Heart right ventricle (tissue), 16 donors: ENCODE data around the gene MROH7. TPM values are rescaled to one million over a fixed set of nuclear protein-coding genes. Genes with fewer than 3 reads are reported as not detected.

Source experiments
- ATAC-seq, 8 donors: fragments of 200-7000 bp; cut with Tn5 transposase; one replicate each; pipeline ENCODE4 v1.9.1; 2020; ENCODE audit warnings: mild to moderate bottlenecking in 8 of 8, moderate library complexity in 8 of 8, moderate number of reproducible peaks in 1 of 8
- DNase-seq, 2 donors: peaks; one replicate each; pipeline ENCODE4 v3.0.0-alpha.2; 2020
- H3K27ac ChIP-seq, 10 donors: fragments of 200-600 bp; sonication (generic) in 2 of 10; one replicate each; pipeline versions ENCODE4 v1.5.0 to v1.8.0; 2020 to 2022; ENCODE audit warnings: mild to moderate bottlenecking in 3 of 10
- H3K27me3 ChIP-seq, 7 donors: fragments of 200-600 bp; one replicate each; pipeline ENCODE4 v1.8.0; 2021 to 2022; ENCODE audit warnings: mild to moderate bottlenecking in 2 of 7
- H3K36me3 ChIP-seq, 9 donors: fragments of 200-600 bp; sonication (generic) in 1 of 9; one replicate each; pipeline versions ENCODE4 v1.5.0 to v1.8.0; 2020 to 2022; ENCODE audit warnings: mild to moderate bottlenecking in 2 of 9
- H3K4me1 ChIP-seq, 9 donors: fragments of 200-600 bp; sonication (generic) in 1 of 9; one replicate each; pipeline versions ENCODE4 v1.5.0 to v1.8.0; 2020 to 2022; ENCODE audit warnings: mild to moderate bottlenecking in 4 of 9
- H3K4me3 ChIP-seq, 10 donors: fragments of 200-600 bp; sonication (generic) in 2 of 10; one replicate each; pipeline versions ENCODE4 v1.5.0 to v1.8.0; 2020 to 2022; ENCODE audit warnings: mild to moderate bottlenecking in 7 of 10, moderate library complexity in 2 of 10
- H3K9me3 ChIP-seq, 11 donors: fragments of 200-600 bp in 10 of 11; sonication (generic) in 2 of 11; one replicate each; pipeline versions ENCODE4 v1.5.0 to v1.8.0; 2013 to 2022; ENCODE audit warnings: mild to moderate bottlenecking in 2 of 11, control low read depth in 1 of 11, moderate library complexity in 1 of 11
- WGBS, 2 donors: extraction: QIAGEN DNeasy Blood & Tissue Kit; methylation state at CpG; one replicate each; pipeline ENCODE4 v1.1.7; 2013; ENCODE audit warnings: inconsistent platforms in 1 of 2; 5-methylcytosine and 5-hydroxymethylcytosine counted together
- intact Hi-C, 10 donors: fragments of 100-400 bp; cut with DNase I; formaldehyde crosslinking; loops; one replicate each; pipeline versions ENCODE4 v1.11.1 to v1.14.2; 2022
- polyA plus RNA-seq, 2 donors: library from polyadenylated mRNA; stranded (reverse); fragments of 200-250 nt; gene quantifications; one replicate each; pipeline ENCODE4 v1.2.3, GENCODE V29; 2013
- total RNA-seq, 10 donors: library from RNA; stranded (reverse); fragmentation: NEBNext Ultra II Directional in 3 of 10; extraction: Animal tissue kit (Norgen Biotek cat#: 25700) in 3 of 10; gene quantifications; one replicate each; pipeline versions ENCODE4 v1.2.1 to v1.2.4, GENCODE V29; 2021 to 2023
- TF ChIP-seq, protein P1 (sequence below), 9 donors: fragments of 200-600 bp; sonication (generic) in 2 of 9; IDR thresholded peaks; one replicate each; pipeline versions ENCODE4 v1.5.0 to v1.8.0; 2021 to 2022; ENCODE audit warnings: antibody characterized with exemption in 9 of 9, mild to moderate bottlenecking in 5 of 9, moderate library complexity in 1 of 9
- donor health status: Arrhythmogenic right ventricular cardiomyopathy.
- donor health status: ischemic (EF 13 %, LVEDD 7.1; RV severe dilation, severe dysfunction).
- donor health status: healthy with polysubstance abuse.
- donor health status: DM: no; HTN: yes; CAD: no.
- donor health status: DM: no; HTN: no; CAD: no.
- donor health status: ischemic (EF 25% LVEDD 6.9; RV normal size, moderate dysfunction).
- donor health status: ischemic (EF 25% LVEDD 5.7; RV mildly dilated, moderate dysfunction).
- donor health status: healthy.
- donor health status: DM: yes; HTN: yes; CAD: no.
- donor health status: Ischemic cardiomyopathy.
- donor health status: ischemic (EF 35%, LVEDD 5.7; RV mildly dilated, moderate dysfunction).
- donor health status: nonischemic (EF 11% LVEDD 7.7; RV severe dilation, severe dysfunction).
- donor health status: DM: yes; HTN: yes; CAD: no.
- donor health status: PGD.
- donor health status: ischemic (EF 29% LVEDD 5.4; RV normal size, mild dysfunction).
- donor health status: nonischemic (EF 23%, LVEDD 6.1; RV moderate dilation, normal function).

MROH7 gene
- total and polyA plus RNA-seq, 12 donors = 2.1 to 25.8 (median 12.8) TPM

DNA sequence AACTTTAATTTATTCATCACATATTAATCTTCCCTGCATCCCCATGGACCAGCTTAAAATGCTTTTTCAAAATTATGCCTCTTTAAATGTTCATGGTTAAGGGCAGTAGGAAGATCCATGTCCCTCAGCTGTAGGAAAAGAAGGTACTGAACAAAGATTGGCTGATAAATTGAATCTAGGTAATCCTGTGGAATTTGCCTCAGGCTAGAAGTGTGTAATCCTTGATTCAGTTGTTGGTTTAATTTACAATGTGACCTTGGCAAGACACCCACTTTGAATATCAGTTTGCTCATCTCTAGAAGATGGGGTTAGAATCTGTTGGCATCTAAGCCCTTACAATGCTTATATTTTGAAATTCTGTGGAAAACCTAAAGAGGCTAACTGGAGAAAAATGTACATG is 80.1 kb downstream of the MROH7 start:
- Histone ChIP-seq H3K27me3 (no peaks in the 10 kb centered on the region), H3K36me3 (peaks cover 0 to 96% (median 47%) of the 10 kb centered on the region in 9 donors), H3K4me3 (no peak overlapping the region), H3K27ac (no peak overlapping the region), H3K4me1 (peaks cover 0 to 7% (median 3%) of the 10 kb centered on the region in 9 donors), H3K9me3 (peaks cover 0 to 11% (median 0%) of the 10 kb centered on the region in 11 donors)
- intact Hi-C loops = no loop called here
- TF ChIP-seq, protein P1, sequence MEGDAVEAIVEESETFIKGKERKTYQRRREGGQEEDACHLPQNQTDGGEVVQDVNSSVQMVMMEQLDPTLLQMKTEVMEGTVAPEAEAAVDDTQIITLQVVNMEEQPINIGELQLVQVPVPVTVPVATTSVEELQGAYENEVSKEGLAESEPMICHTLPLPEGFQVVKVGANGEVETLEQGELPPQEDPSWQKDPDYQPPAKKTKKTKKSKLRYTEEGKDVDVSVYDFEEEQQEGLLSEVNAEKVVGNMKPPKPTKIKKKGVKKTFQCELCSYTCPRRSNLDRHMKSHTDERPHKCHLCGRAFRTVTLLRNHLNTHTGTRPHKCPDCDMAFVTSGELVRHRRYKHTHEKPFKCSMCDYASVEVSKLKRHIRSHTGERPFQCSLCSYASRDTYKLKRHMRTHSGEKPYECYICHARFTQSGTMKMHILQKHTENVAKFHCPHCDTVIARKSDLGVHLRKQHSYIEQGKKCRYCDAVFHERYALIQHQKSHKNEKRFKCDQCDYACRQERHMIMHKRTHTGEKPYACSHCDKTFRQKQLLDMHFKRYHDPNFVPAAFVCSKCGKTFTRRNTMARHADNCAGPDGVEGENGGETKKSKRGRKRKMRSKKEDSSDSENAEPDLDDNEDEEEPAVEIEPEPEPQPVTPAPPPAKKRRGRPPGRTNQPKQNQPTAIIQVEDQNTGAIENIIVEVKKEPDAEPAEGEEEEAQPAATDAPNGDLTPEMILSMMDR (IDR thresholded peaks at IDR 0.05) = no peak
- DNase-seq (no peak), ATAC-seq (no peak)

GRCh38 chr1:54723985-54724384 is 82.4 kb downstream of the MROH7 start:
- H3K27me3 ChIP-seq = no peaks in the 10 kb centered on the region
- ATAC-seq (no peak), DNase-seq (no peak)
- TF ChIP-seq, protein P1 (IDR thresholded peaks at IDR 0.05) = no peak
- H3K27ac ChIP-seq = no peak overlapping the region
- H3K4me3 ChIP-seq = no peak overlapping the region
- H3K4me1 ChIP-seq = no peaks in the 10 kb centered on the region
- H3K9me3 ChIP-seq = peaks cover 0 to 11% (median 0%) of the 10 kb centered on the region in 11 donors
- intact Hi-C loops = no loop called here
- peaks cover 0 to 100% (median 63%) of the 10 kb centered on the region in 9 donors for H3K36me3 ChIP-seq

DNA sequence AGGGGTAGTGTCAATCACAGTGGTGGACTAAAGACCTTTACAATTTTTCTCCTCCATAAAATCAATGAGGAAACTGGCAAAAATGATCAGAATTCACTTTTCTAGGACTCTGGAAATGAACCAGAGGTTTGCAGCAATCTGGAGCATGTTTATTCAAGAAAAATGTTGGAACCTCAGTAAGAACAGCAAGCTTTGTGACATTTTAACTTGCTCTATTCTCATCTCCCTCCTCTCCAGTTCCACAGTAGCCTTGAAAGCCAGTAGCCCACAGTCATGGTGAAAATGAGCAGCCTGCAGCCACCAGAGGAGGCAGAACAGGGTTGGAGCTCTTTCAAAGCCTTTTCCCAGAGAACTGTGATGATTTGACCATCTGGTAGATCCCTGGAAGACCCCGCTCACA is 83.2 kb downstream of the MROH7 start:
- Histone ChIP-seq H3K4me1 (no peaks in the 10 kb centered on the region), H3K9me3 (peaks cover 0 to 11% (median 0%) of the 10 kb centered on the region in 11 donors), H3K27ac (no peak overlapping the region), H3K4me3 (no peak overlapping the region), H3K36me3 (peaks cover 0 to 100% (median 64%) of the 10 kb centered on the region in 9 donors), H3K27me3 (no peaks in the 10 kb centered on the region)
- TF ChIP-seq, protein P1 (IDR thresholded peaks at IDR 0.05) = no peak
- DNase-seq = no peak
- WGBS, 2 donors = 88 to 97% methylated on average over 1 of the region's 1 CpG
- no peak for ATAC-seq
- intact Hi-C loops = no loop called here

- WGBS, 2 donors = 83 to 85% methylated on average over 3 of the region's 3 CpGs
- Histone ChIP-seq H3K27me3 (no peaks in the 10 kb centered on the region), H3K4me3 (no peak overlapping the region), H3K27ac (no peak overlapping the region), H3K36me3 (peaks cover 0 to 100% (median 79%) of the 10 kb centered on the region in 9 donors), H3K4me1 (no peaks in the 10 kb centered on the region), H3K9me3 (peaks cover 0 to 11% (median 0%) of the 10 kb centered on the region in 11 donors)
- intact Hi-C loops = no loop called here
- DNase-seq (no peak), ATAC-seq (no peak)
- TF ChIP-seq, protein P1 (IDR thresholded peaks at IDR 0.05) = no peak
Observed at GRCh38 chr1:54728027-54728426, 86.4 kb downstream of the MROH7 start.
